GM12872 (cell line): ENCODE results near the gene CDH12.

Experiments used
- TF ChIP-seq, protein P1 (sequence below): IDR thresholded peaks from 3 replicates; pipeline ENCODE4 v1.5.1; 2011; ENCODE audit warnings: low read depth, mild to moderate bottlenecking, low read length, moderate library complexity; ENCODE audit not compliant: insufficient read depth

CDH12 gene

DNA sequence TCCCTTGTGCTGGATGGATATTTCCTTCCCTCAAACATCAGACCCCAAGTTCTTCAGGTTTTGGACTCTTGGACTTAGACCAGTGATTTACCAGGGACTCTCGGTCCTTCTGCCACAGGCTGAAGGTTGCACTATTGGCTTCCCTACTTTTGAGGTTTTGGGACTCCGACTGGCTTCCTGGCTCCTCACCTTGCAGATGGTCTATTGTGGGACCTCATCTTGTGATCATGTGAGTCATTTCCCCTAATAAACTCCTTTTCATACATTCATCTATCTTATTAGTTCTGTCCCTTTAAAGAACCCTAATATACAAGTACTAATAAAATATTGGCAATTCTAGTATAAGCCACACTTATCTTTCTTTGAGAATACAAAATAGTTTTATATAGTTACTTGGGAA, 1078.9 kb downstream of the CDH12 start:
- TF ChIP-seq, protein P1, sequence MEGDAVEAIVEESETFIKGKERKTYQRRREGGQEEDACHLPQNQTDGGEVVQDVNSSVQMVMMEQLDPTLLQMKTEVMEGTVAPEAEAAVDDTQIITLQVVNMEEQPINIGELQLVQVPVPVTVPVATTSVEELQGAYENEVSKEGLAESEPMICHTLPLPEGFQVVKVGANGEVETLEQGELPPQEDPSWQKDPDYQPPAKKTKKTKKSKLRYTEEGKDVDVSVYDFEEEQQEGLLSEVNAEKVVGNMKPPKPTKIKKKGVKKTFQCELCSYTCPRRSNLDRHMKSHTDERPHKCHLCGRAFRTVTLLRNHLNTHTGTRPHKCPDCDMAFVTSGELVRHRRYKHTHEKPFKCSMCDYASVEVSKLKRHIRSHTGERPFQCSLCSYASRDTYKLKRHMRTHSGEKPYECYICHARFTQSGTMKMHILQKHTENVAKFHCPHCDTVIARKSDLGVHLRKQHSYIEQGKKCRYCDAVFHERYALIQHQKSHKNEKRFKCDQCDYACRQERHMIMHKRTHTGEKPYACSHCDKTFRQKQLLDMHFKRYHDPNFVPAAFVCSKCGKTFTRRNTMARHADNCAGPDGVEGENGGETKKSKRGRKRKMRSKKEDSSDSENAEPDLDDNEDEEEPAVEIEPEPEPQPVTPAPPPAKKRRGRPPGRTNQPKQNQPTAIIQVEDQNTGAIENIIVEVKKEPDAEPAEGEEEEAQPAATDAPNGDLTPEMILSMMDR: no peak

GRCh38 chr5:21773456-21773855, 1079.7 kb downstream of the CDH12 start:
- TF ChIP-seq, protein P1: no peak

GRCh38 chr5:21765406-21765805, 1087.7 kb downstream of the CDH12 start:
- TF ChIP-seq, protein P1: no peak

GRCh38 chr5:21739096-21739495, 1114.0 kb downstream of the CDH12 start:
- TF ChIP-seq, protein P1: no peak

DNA sequence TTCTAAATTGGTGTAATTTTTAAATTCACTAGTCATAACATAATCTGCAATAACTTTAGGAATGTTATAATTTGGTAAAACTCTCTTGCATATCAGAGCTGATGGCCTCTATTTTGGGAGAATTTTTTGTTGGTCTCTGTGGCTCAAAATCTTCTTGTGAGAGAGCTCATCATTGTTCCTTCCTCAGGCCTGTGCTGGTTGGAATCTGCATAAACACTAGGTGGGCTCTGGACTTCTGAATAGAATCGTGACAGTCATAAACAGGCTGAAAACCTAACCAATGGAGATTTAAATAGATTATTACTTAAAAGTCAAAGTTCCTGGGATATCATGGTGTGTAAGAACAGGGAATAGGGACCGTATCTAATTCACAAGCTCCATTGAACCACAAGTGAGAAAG, 1129.6 kb downstream of the CDH12 start:
- TF ChIP-seq, protein P1: no peak

DNA sequence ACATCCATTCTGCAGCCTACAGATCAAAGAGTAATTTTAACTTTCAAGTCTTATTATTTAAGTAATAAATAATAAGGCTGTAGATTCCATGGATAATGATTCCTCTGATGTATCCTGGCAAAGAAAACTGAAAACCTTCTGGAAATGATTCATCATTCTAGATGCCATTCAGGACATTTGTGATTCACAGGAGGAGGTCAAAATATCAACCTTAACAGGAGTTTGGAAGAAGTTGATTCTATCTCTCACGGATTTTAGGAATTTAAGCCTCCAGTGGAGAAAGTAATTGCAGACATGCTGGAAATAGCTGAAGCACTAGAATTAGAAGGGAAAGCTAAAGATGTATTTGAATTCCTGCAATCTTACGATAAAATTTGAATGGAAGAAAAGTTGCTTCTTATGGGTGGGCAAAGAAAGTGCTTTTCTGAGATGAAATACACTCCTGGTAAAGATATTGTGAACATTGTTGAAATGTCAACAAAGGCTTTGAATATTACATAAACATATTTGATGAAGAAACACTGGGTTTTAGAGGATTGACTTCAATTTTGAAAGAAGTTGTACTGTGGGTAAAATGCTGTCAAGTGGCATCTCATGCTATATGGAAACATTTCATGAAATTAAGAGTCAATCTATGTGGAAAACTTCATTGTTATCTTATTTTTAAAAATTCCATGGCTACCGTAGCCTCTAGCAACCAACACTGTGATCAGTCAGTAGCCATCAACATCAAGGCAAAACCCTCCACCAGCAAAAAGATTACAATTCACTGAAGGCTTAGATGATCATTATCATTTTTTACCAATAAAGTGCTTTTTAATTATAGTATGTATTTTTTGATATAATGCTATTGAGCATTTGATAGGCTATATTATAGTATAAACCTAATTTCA, 1141.0 kb downstream of the CDH12 start:
- TF ChIP-seq, protein P1: no peak

- TF ChIP-seq, protein P1: no peak
Measured at GRCh38 chr5:21709770-21710169, 1143.4 kb downstream of the CDH12 start.
